Cardiac ventricle fibroblast (primary cell): ENCODE data around the gene ZSWIM5. TPM values are rescaled to one million over a fixed set of nuclear protein-coding genes. Genes with fewer than 3 reads are reported as not detected.

Source experiments
- total RNA-seq: library from RNA; depleted of rRNA; stranded (reverse); fragments of >200 nt; gene quantifications from 2 replicates; pipeline ENCODE4 v1.2.3, GENCODE V29; 2015

Gene ZSWIM5
- 0.39 and 0.44 TPM in 2 replicates for total RNA-seq

GRCh38 chr1:45205910-45206721 is at the start of gene ZSWIM5:
Gene ZSWIM5, minus strand, starts transcription at chr1:45206605. Its CDS starts 255 bp downstream, at chr1:45206350.

DNA sequence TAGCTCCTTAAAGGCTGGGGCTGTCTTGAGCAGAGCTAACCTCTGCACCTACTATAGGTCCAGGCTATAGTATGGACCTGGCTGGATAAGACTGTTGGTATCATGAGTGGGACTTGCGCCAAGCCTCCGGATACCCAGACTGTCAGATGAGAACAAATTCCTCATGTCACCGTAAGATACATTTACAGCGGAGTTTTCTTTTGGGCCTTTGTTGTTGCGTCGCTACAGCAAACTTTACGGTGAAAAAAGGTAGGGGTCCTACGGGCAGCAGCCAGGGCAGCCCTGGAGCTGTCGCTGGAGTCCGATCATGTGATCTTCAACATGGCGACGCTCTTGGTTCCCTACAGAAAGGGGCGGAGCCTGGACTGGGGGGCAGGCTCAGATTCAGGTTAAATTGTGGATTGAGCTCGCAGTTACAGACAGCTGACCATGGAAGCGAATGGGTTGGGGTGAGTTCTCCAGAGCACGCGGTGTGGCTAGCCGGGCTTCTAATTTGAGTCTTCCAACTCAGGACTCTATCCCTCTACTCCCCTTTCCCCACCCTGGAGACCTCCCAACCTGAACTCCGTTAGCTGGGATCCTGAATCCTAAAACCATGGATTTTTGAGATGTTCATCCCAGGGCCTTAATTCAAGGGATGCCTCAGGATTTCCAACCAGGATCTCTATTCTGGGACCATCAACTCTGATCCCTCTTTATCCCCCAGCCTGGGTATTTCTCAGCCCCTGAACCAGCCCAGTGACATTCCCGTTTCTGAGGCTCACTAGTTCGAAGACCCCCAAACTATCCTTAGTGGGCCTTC is 194.4 kb downstream of the ZSWIM5 start, which contains the start of gene UROD:
Gene UROD (plus strand): TSS at position 418 of the 802 bp plus-strand sequence. CDS start 12 bp downstream, at position 430.

DNA sequence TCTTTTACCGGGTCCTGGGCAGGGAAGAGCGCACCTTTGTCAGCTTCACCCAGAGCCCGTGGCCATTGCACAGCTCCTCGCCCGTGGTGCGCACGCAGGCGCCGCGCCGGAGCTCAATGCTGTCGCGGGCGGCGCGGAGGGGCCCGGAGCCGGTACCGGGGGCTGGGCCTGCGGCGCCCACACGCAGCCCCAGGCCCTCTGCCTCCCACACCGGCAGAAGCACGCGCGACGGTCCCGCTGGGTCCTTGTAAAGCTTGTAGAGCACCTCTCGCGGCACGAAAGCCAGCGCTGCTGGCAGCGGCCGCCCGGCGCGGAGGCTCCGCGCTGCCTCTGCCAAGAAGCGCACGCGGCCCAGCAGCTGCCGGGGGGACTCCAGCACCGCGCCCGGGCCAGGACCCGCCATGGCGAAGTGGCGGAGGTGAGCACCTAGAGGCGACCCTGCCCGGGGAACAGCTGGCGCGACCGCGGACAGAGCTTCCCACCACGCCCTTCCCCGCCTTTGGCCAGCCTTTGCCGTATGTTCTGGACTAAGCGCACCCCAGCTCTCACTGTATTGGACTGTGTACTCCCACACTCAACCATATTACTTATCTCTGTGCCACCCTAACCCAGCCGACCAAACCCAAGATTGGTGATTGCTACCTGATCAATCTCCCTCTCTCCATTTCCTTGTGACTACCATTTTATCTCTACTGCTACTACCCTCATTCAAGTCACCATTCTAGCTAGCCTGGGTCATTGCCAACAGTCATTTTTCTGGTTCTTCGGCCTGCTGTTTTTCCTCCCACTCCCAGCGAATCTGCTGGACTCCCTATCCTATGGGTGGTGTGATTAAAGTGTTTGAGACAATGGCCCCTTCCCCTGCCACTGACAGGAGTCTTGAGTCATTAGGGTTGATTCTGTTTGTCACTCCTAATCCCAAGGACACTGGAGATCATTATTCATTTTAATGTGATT is 195.3 kb downstream of the ZSWIM5 start, which contains the start of gene HECTD3:
Gene HECTD3 (minus strand): TSS at position 470 of the 957 bp plus-strand sequence. CDS start 67 bp downstream, at position 403.

Other genes starting within 250 kb of the ZSWIM5 start
- gene EIF2B3, start 220.0 kb downstream of the ZSWIM5 start, total RNA-seq = 16.5 and 18.0 TPM in 2 replicates
- gene HECTD3, start 195.3 kb downstream of the ZSWIM5 start, total RNA-seq = 26.5 and 29.0 TPM in 2 replicates
- gene UROD, start 194.4 kb downstream of the ZSWIM5 start, total RNA-seq = 77.1 and 79.5 TPM in 2 replicates
- gene HPDL, start 120.3 kb upstream of the ZSWIM5 start, total RNA-seq = 0.83 and 2.9 TPM in 2 replicates
- 3.1 and 4.5 TPM in 2 replicates for gene TOE1, start 133.6 kb upstream of the ZSWIM5 start, total RNA-seq
- 9.7 and 11.3 TPM in 2 replicates for gene MUTYH, start 133.8 kb upstream of the ZSWIM5 start, total RNA-seq